ENCODE data around the gene CROCC. TPM values are rescaled to one million over a fixed set of nuclear protein-coding genes. Genes with fewer than 3 reads are reported as not detected.
A peak's percentile ranks its signal among the peaks of the same experiment; 100 is the strongest.
"Not testable (repeated sequence)": the region's sequence is repeated elsewhere in the genome, so short reads cannot be mapped to it uniquely, and the experiment has no call there.

Gene CROCC
- total RNA-seq, 6 experiments from 2014 or later, result 6.5 to 12.7 (median 9.4) TPM

GRCh38 chr1:16925635-16926490 is 4.1 kb downstream of the CROCC start:
- ATAC-seq, result no peak
- TF ChIP-seq POLR2A (IDR thresholded peaks at IDR 0.05) (no peak), CTCF (IDR thresholded peaks at IDR 0.05) (no peak)
- 82% methylated on average over 6 of the region's 13 CpGs for WGBS (ENCODE audit: insufficient coverage, low coverage, low lambda C conversion rate, missing lambda C conversion rate)
- peak in 1 of 3 donors; percentile 40 for DNase-seq
- Histone ChIP-seq H3K36me3 (no peaks in the 10 kb centered on the region), H3K4me3 (no peak overlapping the region), H3K4me1 (no peaks in the 10 kb centered on the region), H3K27me3 (no peaks in the 10 kb centered on the region), H3K9me3 (no peaks in the 10 kb centered on the region), H3K27ac (no peak overlapping the region)
- intact Hi-C loops (cut with DNase I), result no loop called here

DNA sequence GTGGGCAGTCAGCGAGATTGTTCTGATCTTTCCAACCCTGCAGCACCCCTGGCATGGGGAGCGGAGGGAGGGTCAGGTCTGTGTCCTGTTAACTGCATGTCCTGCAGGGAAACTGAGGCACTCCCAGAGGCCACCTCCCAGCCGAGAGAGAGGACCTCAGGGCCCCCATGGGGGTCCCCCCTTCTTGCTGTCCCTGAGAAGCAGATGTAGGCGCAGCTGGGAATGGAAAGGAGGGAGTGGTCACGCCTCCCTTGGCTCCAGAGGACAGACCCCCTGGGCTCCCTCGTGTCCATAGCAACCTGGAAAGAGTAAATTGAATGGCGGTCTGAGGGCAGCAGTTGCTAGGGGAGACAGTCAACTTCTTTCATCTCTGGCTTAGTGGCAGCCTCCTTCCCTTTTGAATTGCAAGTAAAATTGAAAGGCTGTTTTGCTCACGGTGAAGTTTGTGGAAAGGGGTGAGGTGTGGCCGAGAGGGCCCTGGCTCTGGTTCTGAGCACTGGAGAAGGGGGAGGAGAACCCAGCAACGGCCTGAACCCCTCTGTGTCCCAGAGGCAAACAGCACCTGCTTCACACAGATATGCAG is 4.9 kb downstream of the CROCC start:
- DNase-seq, result peak in 1 of 3 donors; percentile 35
- TF ChIP-seq POLR2A (IDR thresholded peaks at IDR 0.05), result no peak
- no peak for TF ChIP-seq CTCF (IDR thresholded peaks at IDR 0.05)
- Histone ChIP-seq H3K4me1 (no peaks in the 10 kb centered on the region), H3K9me3 (no peaks in the 10 kb centered on the region), H3K27me3 (no peaks in the 10 kb centered on the region), H3K4me3 (no peak overlapping the region), H3K27ac (no peak overlapping the region), H3K36me3 (no peaks in the 10 kb centered on the region)
- no peak for ATAC-seq
- 65% methylated on average over 6 of the region's 10 CpGs for WGBS (ENCODE audit: insufficient coverage, low coverage, low lambda C conversion rate, missing lambda C conversion rate)
- intact Hi-C loops (cut with DNase I), result no loop called here

DNA sequence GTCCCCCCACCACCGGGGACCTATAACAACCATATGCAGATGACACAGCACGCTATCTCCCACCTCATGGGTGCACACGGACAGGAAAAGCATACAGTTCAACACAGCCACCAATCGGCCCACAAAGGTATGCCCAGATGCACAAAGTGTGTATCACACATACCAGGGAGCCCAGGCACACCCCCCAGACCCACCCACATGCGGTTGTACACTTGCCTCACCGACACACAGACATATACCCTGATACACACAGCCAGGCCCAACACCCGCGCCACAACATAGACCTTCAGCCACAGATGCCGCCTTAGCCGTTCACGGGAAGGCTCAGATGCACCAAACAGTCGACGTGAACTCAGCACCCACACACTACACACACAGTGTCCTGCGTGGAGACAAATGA is 5.5 kb downstream of the CROCC start:
- Histone ChIP-seq H3K4me1 (no peaks in the 10 kb centered on the region), H3K4me3 (no peak overlapping the region), H3K27me3 (no peaks in the 10 kb centered on the region), H3K36me3 (no peaks in the 10 kb centered on the region), H3K27ac (no peak overlapping the region), H3K9me3 (no peaks in the 10 kb centered on the region)
- intact Hi-C loops (cut with DNase I), result no loop called here
- 80% methylated on average over 6 of the region's 14 CpGs for WGBS (ENCODE audit: insufficient coverage, low coverage, low lambda C conversion rate, missing lambda C conversion rate)
- no peak for ATAC-seq
- no peak for TF ChIP-seq CTCF (IDR thresholded peaks at IDR 0.05)
- TF ChIP-seq POLR2A (IDR thresholded peaks at IDR 0.05), result no peak
- DNase-seq, result no peak

- Histone ChIP-seq H3K9me3 (no peaks in the 10 kb centered on the region), H3K4me1 (no peaks in the 10 kb centered on the region), H3K36me3 (no peaks in the 10 kb centered on the region), H3K27me3 (no peaks in the 10 kb centered on the region), H3K27ac (no peak overlapping the region), H3K4me3 (no peak overlapping the region)
- DNase-seq, result no peak
- intact Hi-C loops (cut with DNase I), result no loop called here
- no peak for TF ChIP-seq POLR2A (IDR thresholded peaks at IDR 0.05)
- TF ChIP-seq CTCF (IDR thresholded peaks at IDR 0.05), result no peak
- 65% methylated on average over 5 of the region's 13 CpGs for WGBS (ENCODE audit: insufficient coverage, low coverage, low lambda C conversion rate, missing lambda C conversion rate)
- ATAC-seq, result peak in 1 of 4 donors; percentile 1
Observed at GRCh38 chr1:16927711-16928485, 6.2 kb downstream of the CROCC start.

- H3K9me3 ChIP-seq; H3K4me3 ChIP-seq; H3K27me3 ChIP-seq; H3K36me3 ChIP-seq; H3K4me1 ChIP-seq; intact Hi-C loops (cut with DNase I); H3K27ac ChIP-seq; DNase-seq: not testable (repeated sequence)
- 79% methylated on average over 14 of the region's 24 CpGs for WGBS (ENCODE audit: insufficient coverage, low coverage, low lambda C conversion rate, missing lambda C conversion rate)
- ATAC-seq, result peak in 2 of 4 donors; percentile 35 to 45
Observed at GRCh38 chr1:16929146-16930041, 7.7 kb downstream of the CROCC start.

GRCh38 chr1:16931206-16931934 is 9.6 kb downstream of the CROCC start:
- H3K36me3 ChIP-seq; H3K27me3 ChIP-seq; H3K27ac ChIP-seq; H3K4me1 ChIP-seq; DNase-seq; H3K9me3 ChIP-seq; ATAC-seq; intact Hi-C loops (cut with DNase I); H3K4me3 ChIP-seq: not testable (repeated sequence)
- 80% methylated on average over 11 of the region's 18 CpGs for WGBS (ENCODE audit: insufficient coverage, low coverage, low lambda C conversion rate, missing lambda C conversion rate)
